Measurements from ENCODE around the gene APP. TPM values are rescaled to one million over a fixed set of nuclear protein-coding genes. Genes with fewer than 3 reads are reported as not detected.

APP gene
- total RNA-seq, 1 donor from 2014 or later, result 358 TPM

- ATAC-seq, result no peak
- H3K36me3 ChIP-seq, result peaks cover 39% of the 10 kb centered on the region
Observed at GRCh38 chr21:25953659-25954058, 216.9 kb downstream of the APP start.

GRCh38 chr21:25953196-25953595 is 217.4 kb downstream of the APP start:
- Histone ChIP-seq H3K9me3 (no peaks in the 10 kb centered on the region), H3K4me1 (no peaks in the 10 kb centered on the region), H3K36me3 (peaks cover 39% of the 10 kb centered on the region), H3K27me3 (ENCODE audit: low read depth) (no peaks in the 10 kb centered on the region), H3K4me3 (no peak overlapping the region), H3K27ac (no peak overlapping the region)
- intact Hi-C loops (cut with DNase I), result no loop called here
- TF ChIP-seq CTCF (IDR thresholded peaks at IDR 0.05), result no peak
- DNase-seq (no peak), ATAC-seq (no peak)

More at GRCh38 chr21:25953659-25954058, 216.9 kb downstream of the APP start:
- DNase-seq, result no peak
- Histone ChIP-seq H3K9me3 (no peaks in the 10 kb centered on the region), H3K27ac (no peak overlapping the region), H3K4me1 (no peaks in the 10 kb centered on the region), H3K27me3 (ENCODE audit: low read depth) (no peaks in the 10 kb centered on the region), H3K4me3 (no peak overlapping the region)
- intact Hi-C loops (cut with DNase I), result no loop called here
- no peak for TF ChIP-seq CTCF (IDR thresholded peaks at IDR 0.05)

GRCh38 chr21:25952306-25952705 is 218.3 kb downstream of the APP start:
- ATAC-seq, result no peak

GRCh38 chr21:25949701-25950100 is 220.9 kb downstream of the APP start:
- no peak for ATAC-seq
- Histone ChIP-seq H3K9me3 (no peaks in the 10 kb centered on the region), H3K36me3 (peaks cover 28% of the 10 kb centered on the region), H3K27me3 (ENCODE audit: low read depth) (no peaks in the 10 kb centered on the region), H3K4me1 (no peaks in the 10 kb centered on the region), H3K27ac (no peak overlapping the region), H3K4me3 (no peak overlapping the region)
- intact Hi-C loops (cut with DNase I), result no loop called here
- TF ChIP-seq CTCF (IDR thresholded peaks at IDR 0.05), result no peak
- DNase-seq, result no peak

More at GRCh38 chr21:25952306-25952705, 218.3 kb downstream of the APP start:
- Histone ChIP-seq H3K4me3 (no peak overlapping the region), H3K4me1 (no peaks in the 10 kb centered on the region), H3K27ac (no peak overlapping the region), H3K36me3 (peaks cover 39% of the 10 kb centered on the region), H3K27me3 (ENCODE audit: low read depth) (no peaks in the 10 kb centered on the region), H3K9me3 (no peaks in the 10 kb centered on the region)
- TF ChIP-seq CTCF (IDR thresholded peaks at IDR 0.05), result no peak
- no peak for DNase-seq
- intact Hi-C loops (cut with DNase I), result no loop called here

- Histone ChIP-seq H3K4me3 (no peak overlapping the region), H3K9me3 (no peaks in the 10 kb centered on the region), H3K27me3 (ENCODE audit: low read depth) (no peaks in the 10 kb centered on the region), H3K36me3 (peaks cover 5% of the 10 kb centered on the region), H3K4me1 (peaks cover 3% of the 10 kb centered on the region), H3K27ac (no peak overlapping the region)
- ATAC-seq, result no peak
- TF ChIP-seq CTCF (IDR thresholded peaks at IDR 0.05), result no peak
- intact Hi-C loops (cut with DNase I), result no loop called here
- DNase-seq, result no peak
Observed at GRCh38 chr21:25944672-25945213, 225.8 kb downstream of the APP start.
